Osteoblast (primary cell): ENCODE results near the gene TTBK1. TPM values are rescaled to one million over a fixed set of nuclear protein-coding genes. Genes with fewer than 3 reads are reported as not detected.

Experiments used
- DNase-seq: peaks from one replicate; pipeline ENCODE4 v3.0.0; 2011; ENCODE audit warnings: low spot score, mixed read lengths; ENCODE audit not compliant: insufficient read length; ENCODE audit errors: missing footprints
- H2AFZ ChIP-seq: 2 replicates; pipeline ENCODE4 v1.6.0; 2011; ENCODE audit warnings: mild to moderate bottlenecking, low read length
- H3K27ac ChIP-seq: 2 replicates; pipeline ENCODE4 v1.5.1; 2011; ENCODE audit warnings: mild to moderate bottlenecking, low read depth, low read length, moderate library complexity
- H3K27me3 ChIP-seq: 2 replicates; pipeline ENCODE4 v1.6.0; 2012; ENCODE audit warnings: mild to moderate bottlenecking, control low read depth, inconsistent platforms, low read length, moderate library complexity; ENCODE audit not compliant: insufficient read depth
- H3K36me3 ChIP-seq: 2 replicates; pipeline ENCODE4 v1.5.1; 2011; ENCODE audit warnings: mild to moderate bottlenecking, low read length, control low read depth, moderate library complexity; ENCODE audit not compliant: insufficient read depth
- H3K4me1 ChIP-seq: 2 replicates; pipeline ENCODE4 v1.5.1; 2011; ENCODE audit warnings: mild to moderate bottlenecking, low read length, control low read depth, moderate library complexity; ENCODE audit not compliant: insufficient read depth
- H3K4me2 ChIP-seq: 2 replicates; pipeline ENCODE4 v1.6.0; 2011; ENCODE audit warnings: mild to moderate bottlenecking, low read length; ENCODE audit not compliant: insufficient read depth
- H3K4me3 ChIP-seq: fragments of 200-600 bp; sonication (generic); 3 replicates; pipeline ENCODE4 v1.5.1; 2012; ENCODE audit warnings: mild to moderate bottlenecking, low read length, inconsistent platforms; ENCODE audit not compliant: insufficient read depth
- H3K79me2 ChIP-seq: 2 replicates; pipeline ENCODE4 v1.6.0; 2012; ENCODE audit warnings: mild to moderate bottlenecking, low read length, control low read depth, inconsistent platforms; ENCODE audit not compliant: insufficient read depth
- H3K9me3 ChIP-seq: 2 replicates; pipeline ENCODE4 v1.5.1; 2011; ENCODE audit warnings: low read depth, low read length, control low read depth
- H4K20me1 ChIP-seq: 2 replicates; pipeline ENCODE4 v1.6.0; 2012; ENCODE audit warnings: mild to moderate bottlenecking, low read length, control low read depth; ENCODE audit not compliant: insufficient read depth
- CTCF ChIP-seq: IDR thresholded peaks from 2 replicates; pipeline ENCODE4 v1.5.1; 2011; ENCODE audit warnings: mild to moderate bottlenecking, low read depth, low read length, moderate library complexity; ENCODE audit errors: extremely low read depth
- total RNA-seq: library from RNA; depleted of rRNA; stranded (reverse); fragments of >200 nt; gene quantifications from 2 replicates; pipeline ENCODE4 v1.2.3, GENCODE V29; 2012

TTBK1 gene
- total RNA-seq, 1 donor = under 0.01 TPM

GRCh38 chr6:43267619-43268354 is 24.5 kb downstream of the TTBK1 start:
- no peak overlapping the region for H3K4me2 ChIP-seq
- no peak overlapping the region for H2AFZ ChIP-seq
- no peak overlapping the region for H3K4me3 ChIP-seq
- no peak overlapping the region for H3K27ac ChIP-seq
- H3K79me2 ChIP-seq = no peaks in the 10 kb centered on the region
- peaks cover 20% of the 10 kb centered on the region for H3K27me3 ChIP-seq
- no peaks in the 10 kb centered on the region for H4K20me1 ChIP-seq
- DNase-seq = peak; percentile 77
- H3K9me3 ChIP-seq = no peaks in the 10 kb centered on the region
- H3K4me1 ChIP-seq = peaks cover 9% of the 10 kb centered on the region
- no peak for TF ChIP-seq CTCF
- no peaks in the 10 kb centered on the region for H3K36me3 ChIP-seq

GRCh38 chr6:43268355-43268700 is 25.0 kb downstream of the TTBK1 start:
- no peak for TF ChIP-seq CTCF
- no peaks in the 10 kb centered on the region for H3K79me2 ChIP-seq
- H3K36me3 ChIP-seq = no peaks in the 10 kb centered on the region
- H4K20me1 ChIP-seq = no peaks in the 10 kb centered on the region
- peak; percentile 79 for DNase-seq
- H3K4me2 ChIP-seq = no peak overlapping the region
- H2AFZ ChIP-seq = no peak overlapping the region
- peaks cover 22% of the 10 kb centered on the region for H3K27me3 ChIP-seq
- no peaks in the 10 kb centered on the region for H3K9me3 ChIP-seq
- no peak overlapping the region for H3K4me3 ChIP-seq
- H3K27ac ChIP-seq = no peak overlapping the region
- H3K4me1 ChIP-seq = peaks cover 9% of the 10 kb centered on the region

- TF ChIP-seq CTCF = no peak
- Histone ChIP-seq H3K4me3 (peak overlapping the region; percentile 59), H3K79me2 (no peaks in the 10 kb centered on the region), H3K27me3 (peaks cover 25% of the 10 kb centered on the region), H2AFZ (no peak overlapping the region), H4K20me1 (no peaks in the 10 kb centered on the region), H3K36me3 (no peaks in the 10 kb centered on the region), H3K9me3 (no peaks in the 10 kb centered on the region), H3K27ac (no peak overlapping the region), H3K4me1 (peaks cover 9% of the 10 kb centered on the region), H3K4me2 (peak overlapping the region; percentile 74)
- peak; percentile 89 for DNase-seq
These were observed 25.5 kb downstream of the TTBK1 start for GRCh38 chr6:43268782-43269272.

- H3K9me3 ChIP-seq = no peaks in the 10 kb centered on the region
- H3K36me3 ChIP-seq = no peaks in the 10 kb centered on the region
- H4K20me1 ChIP-seq = no peaks in the 10 kb centered on the region
- H3K27ac ChIP-seq = no peak overlapping the region
- peak overlapping the region; percentile 59 for H3K4me3 ChIP-seq
- peaks cover 9% of the 10 kb centered on the region for H3K4me1 ChIP-seq
- no peaks in the 10 kb centered on the region for H3K79me2 ChIP-seq
- TF ChIP-seq CTCF = no peak
- peak overlapping the region; percentile 74 for H3K4me2 ChIP-seq
- DNase-seq = peak; percentile 90
- H3K27me3 ChIP-seq = peaks cover 30% of the 10 kb centered on the region
- H2AFZ ChIP-seq = peak overlapping the region; percentile 82
These were observed 26.2 kb downstream of the TTBK1 start for GRCh38 chr6:43269273-43270007.
